Measurements from ENCODE around the gene EIF2A. TPM values are rescaled to one million over a fixed set of nuclear protein-coding genes. Genes with fewer than 3 reads are reported as not detected.

Gene EIF2A
- polyA plus RNA-seq, 2 of the 4 experiments (the other 2 are of a cell fraction), result 105 to 141 TPM

DNA sequence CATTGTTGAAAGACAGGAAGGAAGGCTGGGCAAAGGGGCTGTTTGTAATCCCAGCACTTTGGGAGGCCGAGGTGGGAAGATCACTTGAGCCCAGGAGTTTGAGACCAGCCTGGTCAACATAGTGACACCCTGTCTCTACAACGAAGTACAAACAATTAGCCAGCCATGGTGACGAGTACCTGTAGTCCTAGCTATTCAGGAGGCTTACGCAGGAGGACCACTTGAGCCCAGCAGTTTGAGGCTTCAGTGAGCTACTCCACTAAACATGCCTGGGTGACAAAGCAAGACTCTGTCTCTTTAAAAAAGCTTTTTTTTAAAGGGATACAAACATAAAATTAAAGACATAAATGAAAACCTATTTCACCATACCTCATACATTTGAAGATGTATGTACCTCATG is 11.4 kb upstream of the EIF2A start:
- Histone ChIP-seq H3K27ac (no peak overlapping the region), H3K4me2 (no peak overlapping the region), H3K9me3 (no peaks in the 10 kb centered on the region), H3K4me3 (no peak overlapping the region), H3K4me1 (no peaks in the 10 kb centered on the region)
- CTCF ChIA-PET, result interaction anchor here (0.8 to 1.1 kb wide), 3 partner anchors 10 to 19 kb away, joined by 3 read pairs; no protein-coding TSS in a partner anchor
- no peak for ATAC-seq
- no peak for DNase-seq (ENCODE audit: low read depth in 1 of 2, low spot score in 1 of 2)
- FAIRE-seq, result no peak
- POLR2A ChIA-PET, result interaction anchor here (1.2 kb wide), 1 partner anchor 11 kb away, joined by 4 read pairs; the partner anchor contains the start of genes EIF2A and SERP1
- TF ChIP-seq FOXS1 (CRISPR knock-in tag; IDR thresholded peaks at IDR 0.05) (no peak), SMC3 (IDR thresholded peaks at IDR 0.05) (no peak), CBX2 (IDR thresholded peaks at IDR 0.05; ENCODE audit: borderline replicate concordance, low read depth) (no peak), POLR2AphosphoS2 (conservative IDR thresholded peaks at IDR 0.05; ENCODE audit: low read length) (no peak), HOXA7 (CRISPR knock-in tag; IDR thresholded peaks at IDR 0.05) (no peak), GATA3 (IDR thresholded peaks at IDR 0.05; ENCODE audit: borderline replicate concordance) (no peak), ZNF302 (CRISPR knock-in tag; IDR thresholded peaks at IDR 0.05) (no peak), JUN (IDR thresholded peaks at IDR 0.05) (no peak), ZFP36 (IDR thresholded peaks at IDR 0.05; ENCODE audit: borderline replicate concordance, partially characterized antibody) (no peak), CHD2 (IDR thresholded peaks at IDR 0.05; ENCODE audit: low read length, partially characterized antibody) (no peak)
- TF ChIP-seq, protein P1, sequence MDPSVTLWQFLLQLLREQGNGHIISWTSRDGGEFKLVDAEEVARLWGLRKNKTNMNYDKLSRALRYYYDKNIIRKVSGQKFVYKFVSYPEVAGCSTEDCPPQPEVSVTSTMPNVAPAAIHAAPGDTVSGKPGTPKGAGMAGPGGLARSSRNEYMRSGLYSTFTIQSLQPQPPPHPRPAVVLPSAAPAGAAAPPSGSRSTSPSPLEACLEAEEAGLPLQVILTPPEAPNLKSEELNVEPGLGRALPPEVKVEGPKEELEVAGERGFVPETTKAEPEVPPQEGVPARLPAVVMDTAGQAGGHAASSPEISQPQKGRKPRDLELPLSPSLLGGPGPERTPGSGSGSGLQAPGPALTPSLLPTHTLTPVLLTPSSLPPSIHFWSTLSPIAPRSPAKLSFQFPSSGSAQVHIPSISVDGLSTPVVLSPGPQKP (IDR thresholded peaks at IDR 0.05; ENCODE audit: low read depth, low read length), result no peak
- TF ChIP-seq, protein P2, sequence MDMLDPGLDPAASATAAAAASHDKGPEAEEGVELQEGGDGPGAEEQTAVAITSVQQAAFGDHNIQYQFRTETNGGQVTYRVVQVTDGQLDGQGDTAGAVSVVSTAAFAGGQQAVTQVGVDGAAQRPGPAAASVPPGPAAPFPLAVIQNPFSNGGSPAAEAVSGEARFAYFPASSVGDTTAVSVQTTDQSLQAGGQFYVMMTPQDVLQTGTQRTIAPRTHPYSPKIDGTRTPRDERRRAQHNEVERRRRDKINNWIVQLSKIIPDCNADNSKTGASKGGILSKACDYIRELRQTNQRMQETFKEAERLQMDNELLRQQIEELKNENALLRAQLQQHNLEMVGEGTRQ (IDR thresholded peaks at IDR 0.05), result no peak
- TF ChIP-seq, protein P3, sequence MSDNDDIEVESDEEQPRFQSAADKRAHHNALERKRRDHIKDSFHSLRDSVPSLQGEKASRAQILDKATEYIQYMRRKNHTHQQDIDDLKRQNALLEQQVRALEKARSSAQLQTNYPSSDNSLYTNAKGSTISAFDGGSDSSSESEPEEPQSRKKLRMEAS (IDR thresholded peaks at IDR 0.05), result no peak
- 40% methylated on average over 4 of the region's 4 CpGs for WGBS (ENCODE audit: missing lambda C conversion rate)

DNA sequence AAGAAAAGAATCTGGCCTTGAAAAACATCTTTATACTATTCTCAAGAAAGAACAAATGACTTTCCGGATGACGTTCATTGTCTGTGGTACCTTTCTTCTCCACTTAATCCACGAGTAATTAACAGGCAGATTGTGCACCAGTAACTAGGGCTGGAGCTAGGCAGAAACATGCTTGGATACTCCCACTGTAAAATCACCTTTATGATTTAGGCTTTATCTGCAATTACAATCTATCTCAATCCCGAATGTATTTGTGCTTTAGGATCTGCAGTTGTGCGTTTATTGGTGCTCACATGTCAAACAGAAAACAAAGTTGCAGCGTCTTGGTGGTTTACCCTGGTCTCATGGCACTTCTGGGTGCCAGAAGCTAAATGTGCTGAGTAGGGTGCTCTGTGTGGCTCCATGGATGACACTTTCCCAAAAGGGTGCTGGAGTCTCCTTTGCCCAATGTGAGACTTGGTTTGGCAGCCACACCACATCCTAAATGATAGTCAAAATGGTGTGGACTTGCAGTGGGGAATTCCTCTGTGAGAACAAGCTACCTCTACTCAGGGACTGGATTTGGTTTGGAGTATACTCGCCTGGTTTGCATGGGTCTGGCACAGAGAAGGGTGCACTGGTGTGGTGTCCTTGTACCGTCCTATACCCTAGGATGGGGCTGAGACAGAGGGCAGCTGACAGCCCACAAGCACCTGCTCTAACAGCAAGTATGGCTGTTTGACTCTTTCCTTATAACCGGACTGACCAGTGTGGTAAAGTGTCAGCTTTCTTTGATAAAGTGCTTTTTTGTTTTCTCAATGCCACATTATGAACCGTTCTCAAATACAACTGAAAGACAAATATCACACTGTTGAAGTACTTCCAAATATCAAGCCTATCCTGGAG is 8.0 kb upstream of the EIF2A start:
- 78% methylated on average over 10 of the region's 10 CpGs for WGBS (ENCODE audit: missing lambda C conversion rate)
- H3K9me3 ChIP-seq, result no peaks in the 10 kb centered on the region
- ATAC-seq (peak; percentile 52 to 67), DNase-seq (ENCODE audit: low read depth in 1 of 2, low spot score in 1 of 2) (no peak), FAIRE-seq (no peak)
- TF ChIP-seq GATA3 (IDR thresholded peaks at IDR 0.05; ENCODE audit: borderline replicate concordance) (no peak), NR3C1 (IDR thresholded peaks at IDR 0.05) (no peak), NPAS2 (CRISPR knock-in tag; IDR thresholded peaks at IDR 0.05; ENCODE audit: borderline replicate concordance) (no peak), HOXB13 (CRISPR knock-in tag; IDR thresholded peaks at IDR 0.05; ENCODE audit: low read depth) (no peak), TP53 (CRISPR knock-in tag; IDR thresholded peaks at IDR 0.05) (no peak), JUNB (IDR thresholded peaks at IDR 0.05) (no peak), ZC3H11A (IDR thresholded peaks at IDR 0.05) (no peak), CHD2 (IDR thresholded peaks at IDR 0.05; ENCODE audit: low read length, partially characterized antibody) (no peak), RNF2 (IDR thresholded peaks at IDR 0.05; ENCODE audit: borderline replicate concordance, low read depth) (no peak)
- TF ChIP-seq, protein P4, sequence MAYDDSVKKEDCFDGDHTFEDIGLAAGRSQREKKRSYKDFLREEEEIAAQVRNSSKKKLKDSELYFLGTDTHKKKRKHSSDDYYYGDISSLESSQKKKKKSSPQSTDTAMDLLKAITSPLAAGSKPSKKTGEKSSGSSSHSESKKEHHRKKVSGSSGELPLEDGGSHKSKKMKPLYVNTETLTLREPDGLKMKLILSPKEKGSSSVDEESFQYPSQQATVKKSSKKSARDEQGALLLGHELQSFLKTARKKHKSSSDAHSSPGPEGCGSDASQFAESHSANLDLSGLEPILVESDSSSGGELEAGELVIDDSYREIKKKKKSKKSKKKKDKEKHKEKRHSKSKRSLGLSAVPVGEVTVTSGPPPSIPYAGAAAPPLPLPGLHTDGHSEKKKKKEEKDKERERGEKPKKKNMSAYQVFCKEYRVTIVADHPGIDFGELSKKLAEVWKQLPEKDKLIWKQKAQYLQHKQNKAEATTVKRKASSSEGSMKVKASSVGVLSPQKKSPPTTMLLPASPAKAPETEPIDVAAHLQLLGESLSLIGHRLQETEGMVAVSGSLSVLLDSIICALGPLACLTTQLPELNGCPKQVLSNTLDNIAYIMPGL (CRISPR knock-in tag; IDR thresholded peaks at IDR 0.05; ENCODE audit: borderline replicate concordance), result no peak
- H3K27ac ChIP-seq, result no peak overlapping the region
- H3K4me2 ChIP-seq, result no peak overlapping the region
- ChIA-PET POLR2A (interaction anchor here (1.1 kb wide), 1 partner anchor 8 kb away, joined by 4 read pairs; the partner anchor contains the start of genes EIF2A and SERP1), CTCF (interaction anchor here (0.8 to 2.4 kb wide), 4 partner anchors 9 to 607 kb away, joined by 3 to 14 read pairs (median 3); no protein-coding TSS in a partner anchor)
- H3K4me1 ChIP-seq, result no peaks in the 10 kb centered on the region; the same call in 2 of the 3 replicates
- H3K4me3 ChIP-seq, result no peak overlapping the region
